GM18873 (cell line): ENCODE data around the gene BCAP31.
"Not testable (repeated sequence)": the region's sequence is repeated elsewhere in the genome, so short reads cannot be mapped to it uniquely, and the experiment has no call there.

Source experiments
- ATAC-seq: cut with Tn5 transposase; IDR thresholded peaks from one replicate; pipeline ENCODE4 v1.9.1; 2021; ENCODE audit warnings: mild to moderate bottlenecking, moderate library complexity, moderate number of reproducible peaks; ENCODE audit not compliant: unreplicated experiment, low FRiP score

The BCAP31 gene

GRCh38 chrX:153763298-153763932 is 39.2 kb upstream of the BCAP31 start:
- ATAC-seq = no peak

GRCh38 chrX:153762626-153763173 is 38.5 kb upstream of the BCAP31 start:
- ATAC-seq = no peak

GRCh38 chrX:153761863-153762262 is 37.7 kb upstream of the BCAP31 start:
- no peak for ATAC-seq

DNA sequence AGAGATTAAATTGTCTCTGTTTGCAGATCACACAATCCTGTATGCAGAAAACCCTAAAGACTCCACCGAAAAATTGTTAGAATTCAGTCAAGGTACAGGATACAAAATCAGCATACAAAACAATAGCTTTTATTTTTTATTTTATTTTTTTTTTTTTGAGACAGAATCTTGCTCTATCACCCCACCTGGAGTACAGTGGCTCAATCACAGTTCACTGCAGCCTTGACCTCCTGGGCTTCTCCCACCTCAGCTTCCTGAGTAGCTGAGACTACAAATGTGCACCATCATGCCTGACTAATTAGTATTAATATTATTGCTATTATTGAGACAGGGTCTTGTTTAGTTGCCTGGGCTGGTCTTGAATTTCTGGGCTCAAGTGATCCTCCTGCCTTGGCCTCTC is 30.9 kb upstream of the BCAP31 start:
- ATAC-seq = no peak

- ATAC-seq = no peak
Observed at GRCh38 chrX:153750127-153750774, 26.1 kb upstream of the BCAP31 start.

GRCh38 chrX:153749017-153749416 is 24.8 kb upstream of the BCAP31 start:
- ATAC-seq = not testable (repeated sequence)

- not testable (repeated sequence) for ATAC-seq
Observed at GRCh38 chrX:153746991-153747390, 22.8 kb upstream of the BCAP31 start.

- ATAC-seq = no peak
Observed at GRCh38 chrX:153746359-153746758, 22.2 kb upstream of the BCAP31 start.

- not testable (repeated sequence) for ATAC-seq
Observed at GRCh38 chrX:153745067-153745433, 20.9 kb upstream of the BCAP31 start.

- ATAC-seq = no peak
Observed at GRCh38 chrX:153744210-153745066, 20.3 kb upstream of the BCAP31 start.

GRCh38 chrX:153743468-153744209 is 19.5 kb upstream of the BCAP31 start:
- not testable (repeated sequence) for ATAC-seq

DNA sequence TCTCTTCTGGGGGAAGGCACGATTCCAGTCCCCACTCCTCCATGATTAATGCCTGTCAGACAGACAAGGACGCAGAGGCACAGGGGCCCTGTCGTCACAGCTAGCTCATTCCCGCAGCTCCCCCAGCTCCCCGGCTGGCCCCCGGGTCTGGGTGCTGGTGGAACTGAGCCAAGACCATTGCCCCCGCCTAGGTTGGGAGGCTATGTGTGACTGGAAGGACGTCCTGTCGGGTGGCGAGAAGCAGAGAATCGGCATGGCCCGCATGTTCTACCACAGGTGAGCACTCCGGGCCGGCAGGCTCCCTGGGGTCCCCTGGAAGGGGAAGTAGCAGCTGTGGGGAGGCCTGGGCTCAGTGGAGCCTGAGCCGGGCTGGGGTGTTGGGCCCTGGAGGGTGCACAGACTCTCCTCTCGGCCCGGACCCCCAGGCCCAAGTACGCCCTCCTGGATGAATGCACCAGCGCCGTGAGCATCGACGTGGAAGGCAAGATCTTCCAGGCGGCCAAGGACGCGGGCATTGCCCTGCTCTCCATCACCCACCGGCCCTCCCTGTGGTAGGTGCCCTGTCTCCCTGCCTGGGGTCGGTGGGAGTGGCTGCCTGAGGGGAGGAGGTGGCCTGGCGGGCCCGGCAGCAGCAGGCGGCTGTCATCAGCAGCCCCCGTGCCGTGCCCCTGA is 18.7 kb upstream of the BCAP31 start:
- ATAC-seq = not testable (repeated sequence)

GRCh38 chrX:153742111-153742510 is 17.9 kb upstream of the BCAP31 start:
- ATAC-seq = not testable (repeated sequence)

GRCh38 chrX:153741446-153741845 is 17.3 kb upstream of the BCAP31 start:
- ATAC-seq = no peak

- no peak for ATAC-seq
Observed at GRCh38 chrX:153740631-153741222, 16.5 kb upstream of the BCAP31 start.

GRCh38 chrX:153739754-153740486 is 15.7 kb upstream of the BCAP31 start:
- no peak for ATAC-seq

DNA sequence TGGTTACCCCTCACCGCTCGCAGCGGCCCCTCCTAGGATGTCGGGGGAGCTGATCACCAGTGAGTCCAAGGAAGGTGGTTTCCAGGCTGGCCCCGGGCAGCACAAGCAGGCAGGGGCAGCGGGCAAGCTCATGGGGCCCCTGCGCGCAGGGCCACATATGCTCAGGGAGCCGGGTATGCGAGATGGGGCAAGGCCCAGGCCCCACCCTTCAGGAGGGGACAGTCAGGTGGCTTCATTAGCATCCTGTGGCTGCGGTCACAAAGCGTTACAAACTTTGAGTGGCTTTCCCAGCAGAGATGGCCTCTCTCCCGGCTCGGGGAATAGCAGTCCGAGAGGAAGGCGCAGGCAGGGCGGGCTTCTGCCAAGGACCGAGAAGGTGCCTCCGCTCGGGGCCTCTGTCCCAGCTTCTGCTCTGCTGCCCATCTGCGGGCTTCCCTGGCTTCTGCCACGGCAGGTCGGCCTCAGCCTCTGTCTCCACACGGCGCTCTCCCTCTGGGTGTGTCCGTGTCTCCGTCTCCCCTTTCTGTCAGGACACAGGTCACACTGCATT is 13.9 kb upstream of the BCAP31 start:
- ATAC-seq = no peak

GRCh38 chrX:153736871-153737441 is 12.8 kb upstream of the BCAP31 start:
- ATAC-seq = no peak
